HUES64 (cell line): ENCODE measurements around the gene PDXK.

Experiments used
- H3K27ac ChIP-seq: 2 replicates; pipeline ENCODE4 v1.7.0; 2013; ENCODE audit warnings: low read depth, low read length, inconsistent platforms
- H3K27me3 ChIP-seq: 2 replicates; pipeline ENCODE4 v1.6.1; 2013; ENCODE audit warnings: mild to moderate bottlenecking, low read length; ENCODE audit not compliant: insufficient read depth
- H3K36me3 ChIP-seq: 2 replicates; pipeline ENCODE4 v1.6.1; 2013; ENCODE audit warnings: mild to moderate bottlenecking, low read length; ENCODE audit not compliant: insufficient read depth
- H3K4me1 ChIP-seq: 2 replicates; pipeline ENCODE4 v1.6.1; 2013; ENCODE audit warnings: mild to moderate bottlenecking, low read length, moderate library complexity; ENCODE audit not compliant: insufficient read depth
- H3K4me3 ChIP-seq: 2 replicates; pipeline ENCODE4 v1.5.1; 2013; ENCODE audit warnings: mild to moderate bottlenecking, low read length, moderate library complexity
- H3K9ac ChIP-seq: 2 replicates; pipeline ENCODE4 v1.6.1; 2013; ENCODE audit warnings: mild to moderate bottlenecking, low read depth, low read length
- H3K9me3 ChIP-seq: 2 replicates; pipeline ENCODE4 v1.6.1; 2013; ENCODE audit warnings: low read depth, low read length; ENCODE audit not compliant: insufficient read depth
- WGBS: fragments of 150-250, 120-280 bp; methylation state at CpG from one replicate; pipeline ENCODE4 v1.1.7; 2013; ENCODE audit warnings: missing lambda C conversion rate; 5-methylcytosine and 5-hydroxymethylcytosine counted together

The PDXK gene

GRCh38 chr21:43779660-43780059, 60.7 kb downstream of the PDXK start:
- Histone ChIP-seq H3K36me3 (peaks cover under 1% of the 10 kb centered on the region), H3K9me3 (no peaks in the 10 kb centered on the region), H3K4me1 (peaks cover 6% of the 10 kb centered on the region; the same call in 1 of the 2 replicates), H3K4me3 (no peak overlapping the region), H3K27me3 (no peaks in the 10 kb centered on the region), H3K27ac (no peak overlapping the region), H3K9ac (no peak overlapping the region)
- WGBS = 87% methylated on average over 5 of the region's 5 CpGs

DNA sequence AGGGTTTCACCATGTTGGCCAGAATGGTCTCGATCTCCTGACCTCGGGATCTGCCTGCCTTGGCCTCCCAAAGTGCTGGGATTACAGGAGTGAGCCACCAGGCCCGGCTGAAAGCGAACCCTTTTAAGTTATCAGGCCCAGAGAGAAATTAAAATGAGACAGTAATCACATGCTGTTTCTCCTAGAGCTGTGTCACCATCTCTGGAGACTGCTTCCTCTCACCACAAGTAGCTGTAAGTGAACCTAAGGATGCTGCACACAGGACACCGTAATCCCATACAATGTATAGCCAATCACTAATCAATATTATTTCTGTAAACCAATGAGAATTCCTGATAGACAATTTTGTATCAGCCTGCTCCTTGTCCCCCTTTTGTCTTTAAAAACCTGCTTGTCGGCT, 62.9 kb downstream of the PDXK start:
- H3K9ac ChIP-seq = no peak overlapping the region
- H3K4me1 ChIP-seq = peaks cover 6% of the 10 kb centered on the region; the same call in 1 of the 2 replicates
- WGBS = 89% methylated on average over 6 of the region's 6 CpGs

DNA sequence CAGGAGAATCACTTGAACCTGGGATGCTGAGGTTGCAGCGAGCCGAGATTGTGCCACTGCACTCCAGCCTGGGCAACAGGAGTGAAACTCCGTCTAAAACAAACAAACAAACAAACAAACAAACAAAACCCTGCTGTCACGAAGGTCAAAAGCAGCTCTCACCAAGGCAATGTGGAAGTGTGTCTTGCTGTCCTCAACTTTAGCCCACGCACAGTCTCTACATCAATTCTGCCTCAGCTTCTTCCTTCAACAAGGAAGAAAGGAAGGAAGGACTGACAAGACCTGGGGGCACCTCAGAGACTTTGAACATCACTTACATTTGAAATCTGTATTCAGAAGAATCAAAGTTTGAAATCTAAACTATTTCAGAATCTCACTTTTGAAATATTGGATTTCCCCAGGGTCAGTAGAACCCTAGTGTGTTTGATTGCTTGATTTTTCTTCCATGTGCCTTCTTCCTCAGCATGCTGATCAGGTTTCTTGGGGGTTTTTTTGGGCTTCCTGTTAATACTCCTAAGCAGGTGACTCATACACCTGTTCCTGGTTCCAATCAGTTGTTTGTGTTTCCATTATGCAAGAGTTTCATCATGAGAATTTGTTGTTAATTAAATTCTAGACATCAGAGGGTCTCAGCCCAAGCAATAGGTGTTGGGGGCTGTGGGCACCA, 63.6 kb downstream of the PDXK start:
- H3K4me3 ChIP-seq = no peak overlapping the region
- H3K9ac ChIP-seq = no peak overlapping the region
- peaks cover 6% of the 10 kb centered on the region; the same call in 1 of the 2 replicates for H3K4me1 ChIP-seq
- H3K27me3 ChIP-seq = no peaks in the 10 kb centered on the region
- H3K36me3 ChIP-seq = no peaks in the 10 kb centered on the region
- H3K9me3 ChIP-seq = no peaks in the 10 kb centered on the region
- no peak overlapping the region for H3K27ac ChIP-seq
- 86% methylated on average over 5 of the region's 5 CpGs for WGBS

More for the DNA sequence above, 62.9 kb downstream of the PDXK start:
- no peaks in the 10 kb centered on the region for H3K27me3 ChIP-seq
- H3K27ac ChIP-seq = no peak overlapping the region
- H3K36me3 ChIP-seq = no peaks in the 10 kb centered on the region
- no peak overlapping the region for H3K4me3 ChIP-seq
- no peaks in the 10 kb centered on the region for H3K9me3 ChIP-seq

- Histone ChIP-seq H3K27ac (no peak overlapping the region), H3K9ac (no peak overlapping the region)
- 93% methylated on average over 17 of the region's 17 CpGs for WGBS
Observed at GRCh38 chr21:43783098-43783700, 64.3 kb downstream of the PDXK start.

GRCh38 chr21:43785134-43785533, 66.2 kb downstream of the PDXK start:
- peaks cover 1% of the 10 kb centered on the region; the same call in 1 of the 2 replicates for H3K4me1 ChIP-seq
- H3K27me3 ChIP-seq = no peaks in the 10 kb centered on the region
- WGBS = 79% methylated on average over 2 of the region's 3 CpGs
- H3K9ac ChIP-seq = no peak overlapping the region
- H3K9me3 ChIP-seq = no peaks in the 10 kb centered on the region
- no peak overlapping the region for H3K4me3 ChIP-seq
- H3K36me3 ChIP-seq = no peaks in the 10 kb centered on the region
- H3K27ac ChIP-seq = no peak overlapping the region

More at GRCh38 chr21:43783098-43783700, 64.3 kb downstream of the PDXK start:
- H3K27me3 ChIP-seq = no peaks in the 10 kb centered on the region
- H3K36me3 ChIP-seq = no peaks in the 10 kb centered on the region
- peaks cover 6% of the 10 kb centered on the region; the same call in 1 of the 2 replicates for H3K4me1 ChIP-seq
- H3K9me3 ChIP-seq = no peaks in the 10 kb centered on the region
- no peak overlapping the region for H3K4me3 ChIP-seq

GRCh38 chr21:43786300-43786806, 67.4 kb downstream of the PDXK start:
- Histone ChIP-seq H3K4me1 (peaks cover 10% of the 10 kb centered on the region; the same call in 1 of the 2 replicates), H3K27me3 (no peaks in the 10 kb centered on the region), H3K27ac (no peak overlapping the region), H3K36me3 (peaks cover 7% of the 10 kb centered on the region), H3K4me3 (no peak overlapping the region), H3K9ac (no peak overlapping the region), H3K9me3 (no peaks in the 10 kb centered on the region)
- WGBS = 92% methylated on average over 18 of the region's 18 CpGs

- H3K4me3 ChIP-seq = no peak overlapping the region
- H3K36me3 ChIP-seq = peaks cover 13% of the 10 kb centered on the region
- peaks cover 10% of the 10 kb centered on the region; the same call in 1 of the 2 replicates for H3K4me1 ChIP-seq
- no peaks in the 10 kb centered on the region for H3K9me3 ChIP-seq
- H3K9ac ChIP-seq = no peak overlapping the region
- WGBS = 96% methylated on average over 38 of the region's 38 CpGs
- H3K27ac ChIP-seq = no peak overlapping the region
- H3K27me3 ChIP-seq = no peaks in the 10 kb centered on the region
Observed at GRCh38 chr21:43786807-43787440, 68.0 kb downstream of the PDXK start.

DNA sequence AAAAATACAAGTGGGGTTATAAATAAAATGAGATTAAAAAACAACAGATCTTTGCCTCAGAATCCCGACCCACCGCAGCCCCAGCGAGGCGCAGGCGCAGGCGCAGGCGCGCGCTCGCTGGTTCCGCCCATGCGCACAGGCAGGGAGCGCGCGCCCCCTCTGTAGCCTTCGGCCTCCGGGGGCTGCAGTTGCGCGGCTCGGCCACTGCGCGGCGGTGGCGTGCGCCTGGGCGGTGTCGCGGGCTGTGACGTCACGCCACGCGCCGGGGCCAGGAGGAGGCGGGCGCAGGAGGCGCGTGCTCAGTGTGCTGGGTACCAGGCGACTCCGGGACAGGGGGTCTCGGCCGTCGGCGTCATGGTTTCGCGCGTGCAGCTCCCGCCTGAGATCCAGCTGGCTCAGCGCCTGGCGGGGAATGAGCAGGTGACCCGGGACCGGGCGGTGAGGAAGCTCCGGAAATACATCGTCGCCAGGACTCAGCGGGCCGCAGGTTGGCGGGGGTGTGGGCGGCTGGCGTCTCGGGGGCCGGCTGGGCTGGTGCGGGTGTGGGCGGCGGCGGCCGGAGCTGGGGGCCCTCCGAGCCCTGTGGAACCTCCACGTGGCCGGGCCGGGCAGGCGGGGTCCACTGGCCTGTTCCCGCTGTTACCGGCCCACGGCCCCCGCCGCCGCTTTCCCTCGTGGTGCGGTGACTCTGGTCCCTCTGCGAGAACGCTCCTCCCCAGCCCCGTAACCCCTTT, 70.5 kb downstream of the PDXK start, which contains the start of gene RRP1:
Gene RRP1, plus strand, starts transcription at position 302 of the 734 bp plus-strand sequence. Its CDS starts 53 bp downstream, at position 355.
- WGBS = under 1% methylated on average over 83 of the region's 83 CpGs
- Histone ChIP-seq H3K27ac (peak within 1 kb of the TSS; percentile 70), H3K9ac (peak within 1 kb of the TSS; percentile 91), H3K4me1 (peaks cover 10% of the 10 kb centered on the region; the same call in 1 of the 2 replicates), H3K27me3 (no peaks in the 10 kb centered on the region), H3K9me3 (no peaks in the 10 kb centered on the region), H3K36me3 (peaks cover 38% of the 10 kb centered on the region), H3K4me3 (peak within 1 kb of the TSS; percentile 93)

- 19% methylated on average over 13 of the region's 13 CpGs for whole genome bisulfite sequencing
- Histone ChIP-seq H3K9ac (peak overlapping the region; percentile 91), H3K4me1 (peaks cover 10% of the 10 kb centered on the region; the same call in 1 of the 2 replicates), H3K9me3 (no peaks in the 10 kb centered on the region), H3K27ac (no peak overlapping the region), H3K4me3 (peak overlapping the region; percentile 93), H3K36me3 (peaks cover 44% of the 10 kb centered on the region), H3K27me3 (no peaks in the 10 kb centered on the region)
Observed at GRCh38 chr21:43790010-43790524, 71.1 kb downstream of the PDXK start.

DNA sequence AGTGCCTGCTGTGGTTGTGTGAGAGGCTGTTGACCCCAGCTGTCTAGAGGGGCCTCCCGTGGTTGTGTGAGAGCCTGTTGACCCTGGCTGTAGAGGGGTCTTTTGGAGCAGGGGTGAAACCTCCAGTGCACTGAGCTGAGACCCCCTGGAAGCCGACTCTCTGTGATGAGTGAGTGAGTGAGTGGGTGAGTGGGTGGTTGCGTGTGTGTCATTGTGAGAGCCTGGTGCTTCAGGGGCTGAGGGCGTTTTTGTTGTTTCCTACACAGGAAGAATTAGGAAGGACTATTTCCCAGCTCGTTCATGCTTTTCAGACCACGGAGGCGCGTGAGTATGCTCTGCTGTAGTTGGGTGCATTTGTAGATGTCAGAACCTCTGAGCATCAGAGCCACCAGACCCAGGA, 73.5 kb downstream of the PDXK start:
- 93% methylated on average over 8 of the region's 8 CpGs for WGBS
- Histone ChIP-seq H3K36me3 (peaks cover 68% of the 10 kb centered on the region), H3K27ac (no peak overlapping the region), H3K9ac (no peak overlapping the region), H3K4me3 (no peak overlapping the region), H3K9me3 (no peaks in the 10 kb centered on the region), H3K4me1 (peaks cover 10% of the 10 kb centered on the region; the same call in 1 of the 2 replicates), H3K27me3 (no peaks in the 10 kb centered on the region)
